BLaER1 treated with 17β-estradiol and CSF1 and Interleukin-3, amounts not matched to agents 10 nM and 100 nM (cell line): ENCODE measurements around the gene YAE1.

Experiments
- H3K27ac ChIP-seq, 11 experiments: shearing (Covaris generic); formaldehyde crosslinking; 2 replicates each; pipeline ENCODE4 v1.8.1; 2022
- H3K27me3 ChIP-seq, 11 experiments: shearing (Covaris generic); formaldehyde crosslinking; 2 replicates each; pipeline ENCODE4 v1.8.1; 2022
- H3K36me3 ChIP-seq, 11 experiments: shearing (Covaris generic); formaldehyde crosslinking; 2 replicates each; pipeline ENCODE4 v1.8.1; 2022
- H3K4me1 ChIP-seq, 10 experiments: shearing (Covaris generic); formaldehyde crosslinking; 2 replicates each; pipeline ENCODE4 v1.8.1; 2022
- H3K4me2 ChIP-seq, 11 experiments: shearing (Covaris generic); formaldehyde crosslinking; 2 replicates each; pipeline ENCODE4 v1.8.1; 2022
- H3K4me3 ChIP-seq, 10 experiments: shearing (Covaris generic); formaldehyde crosslinking; 2 replicates each; pipeline ENCODE4 v1.8.1; 2022
- H3K9ac ChIP-seq, 11 experiments: shearing (Covaris generic); formaldehyde crosslinking; 2 replicates each; pipeline ENCODE4 v1.8.1; 2022
- H3K9me3 ChIP-seq, 11 experiments: shearing (Covaris generic); formaldehyde crosslinking; replicated peaks in 1 of 11; 2 replicates each; pipeline ENCODE4 v1.8.1; 2022
- H4K20me1 ChIP-seq, 11 experiments: shearing (Covaris generic); formaldehyde crosslinking; 2 replicates each; pipeline ENCODE4 v1.8.1; 2022
- Cebpa-rat ChIP-seq, 11 experiments: shearing (Covaris generic); IDR thresholded peaks; 2 replicates each; pipeline ENCODE4 v1.8.1; 2022

YAE1 gene

DNA sequence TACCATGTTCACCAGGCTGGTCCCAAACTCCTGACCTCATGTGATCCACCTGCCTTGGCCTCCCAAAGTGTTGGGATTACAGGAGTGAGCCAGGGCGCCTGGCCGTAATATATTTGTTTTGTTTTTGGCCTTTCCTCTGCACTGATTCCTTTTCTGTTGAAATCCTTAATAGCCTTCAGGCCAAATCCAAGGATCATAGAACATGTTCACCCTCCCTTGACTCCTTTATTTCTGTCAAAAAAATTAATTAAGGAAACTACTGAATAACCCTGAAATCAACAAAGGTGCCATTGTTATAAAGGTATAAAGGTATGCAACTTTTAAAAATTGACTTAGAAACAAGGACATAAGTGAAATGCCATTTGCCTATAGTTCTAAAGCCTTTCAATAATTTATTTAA is 41.7 kb downstream of the YAE1 start:
- Histone ChIP-seq H3K9me3 (peaks cover 0 to 4% (median 0%) of the 10 kb centered on the region in 11 experiments; a peak in 1 of 22 replicates), H3K9ac (no peak overlapping the region), H3K27ac (no peak overlapping the region), H3K4me3 (no peak overlapping the region), H3K4me1 (peaks cover 11 to 24% (median 21%) of the 10 kb centered on the region in 10 experiments), H3K4me2 (peak overlapping the region in 3 of 11 experiments; percentile 11 to 56 (median 12); a peak in 2 of 22 replicates), H3K36me3 (no peaks in the 10 kb centered on the region), H4K20me1 (no peaks in the 10 kb centered on the region), H3K27me3 (peaks cover 0 to 27% (median 22%) of the 10 kb centered on the region in 11 experiments; a peak in 20 of 22 replicates)
- TF ChIP-seq Cebpa-rat (IDR thresholded peaks at IDR 0.05): no peak

- Histone ChIP-seq H3K9me3 (peaks cover 0 to 4% (median 0%) of the 10 kb centered on the region in 11 experiments; a peak in 1 of 22 replicates), H3K4me1 (peaks cover 11 to 24% (median 21%) of the 10 kb centered on the region in 10 experiments), H3K9ac (no peak overlapping the region), H3K27me3 (peaks cover 0 to 27% (median 22%) of the 10 kb centered on the region in 11 experiments; a peak in 20 of 22 replicates), H3K36me3 (no peaks in the 10 kb centered on the region), H4K20me1 (no peaks in the 10 kb centered on the region), H3K4me3 (no peak overlapping the region), H3K27ac (no peak overlapping the region), H3K4me2 (peak overlapping the region in 8 of 11 experiments; percentile 1 to 62 (median 28); a peak in 7 of 22 replicates)
- TF ChIP-seq Cebpa-rat (IDR thresholded peaks at IDR 0.05): no peak
Measured at GRCh38 chr7:39608278-39608677, 42.1 kb downstream of the YAE1 start.

- peaks cover 11 to 24% (median 20%) of the 10 kb centered on the region in 10 experiments for H3K4me1 ChIP-seq
- no peak for TF ChIP-seq Cebpa-rat (IDR thresholded peaks at IDR 0.05)
- peak overlapping the region in 10 of 11 experiments; percentile 5 to 78 (median 39); a peak in 14 of 22 replicates for H3K27ac ChIP-seq
- H3K9ac ChIP-seq: peak overlapping the region in 8 of 11 experiments; percentile 25 to 74 (median 52); a peak in 13 of 22 replicates
- H4K20me1 ChIP-seq: no peaks in the 10 kb centered on the region
- H3K36me3 ChIP-seq: no peaks in the 10 kb centered on the region
- peak overlapping the region; percentile 45 to 74 (median 61) for H3K4me2 ChIP-seq
- peaks cover 0 to 4% (median 0%) of the 10 kb centered on the region in 11 experiments; a peak in 1 of 22 replicates for H3K9me3 ChIP-seq
- H3K4me3 ChIP-seq: peak overlapping the region in 9 of 10 experiments; percentile 8 to 58 (median 29); a peak in 12 of 20 replicates
- H3K27me3 ChIP-seq: peaks cover 0 to 27% (median 22%) of the 10 kb centered on the region in 11 experiments; a peak in 20 of 22 replicates
Measured at GRCh38 chr7:39609113-39609934, 43.1 kb downstream of the YAE1 start.

- H3K4me2 ChIP-seq: peak overlapping the region; percentile 45 to 74 (median 61)
- peaks cover 0 to 27% (median 22%) of the 10 kb centered on the region in 11 experiments; a peak in 20 of 22 replicates for H3K27me3 ChIP-seq
- H3K4me1 ChIP-seq: peaks cover 11 to 24% (median 20%) of the 10 kb centered on the region in 10 experiments
- H3K4me3 ChIP-seq: peak overlapping the region in 9 of 10 experiments; percentile 8 to 58 (median 29); a peak in 11 of 20 replicates
- peaks cover 0 to 4% (median 0%) of the 10 kb centered on the region in 11 experiments; a peak in 1 of 22 replicates for H3K9me3 ChIP-seq
- H4K20me1 ChIP-seq: no peaks in the 10 kb centered on the region
- TF ChIP-seq Cebpa-rat (IDR thresholded peaks at IDR 0.05): no peak
- H3K27ac ChIP-seq: peak overlapping the region in 8 of 11 experiments; percentile 26 to 78 (median 44); a peak in 10 of 22 replicates
- H3K36me3 ChIP-seq: no peaks in the 10 kb centered on the region
- H3K9ac ChIP-seq: peak overlapping the region in 8 of 11 experiments; percentile 25 to 74 (median 52); a peak in 12 of 22 replicates
Measured at GRCh38 chr7:39609935-39610263, 43.7 kb downstream of the YAE1 start.

DNA sequence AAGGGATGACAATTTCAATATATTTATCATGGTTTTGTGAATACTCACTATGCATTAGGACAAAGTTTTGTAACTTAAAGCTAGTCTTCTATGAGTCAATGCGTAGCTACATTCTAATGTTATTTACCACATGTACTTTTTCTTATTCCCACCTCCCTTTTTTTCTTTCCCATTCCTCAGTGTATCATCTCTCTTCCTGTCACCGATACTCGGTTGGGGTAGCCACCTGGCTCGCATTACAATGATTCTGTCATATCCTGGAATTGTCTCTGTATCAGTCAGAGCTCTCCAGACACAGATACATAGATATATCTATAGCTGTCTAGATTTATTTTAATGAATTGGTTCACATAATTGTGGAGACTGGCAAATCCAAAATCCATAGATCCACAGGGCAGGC is 47.4 kb downstream of the YAE1 start:
- no peak for TF ChIP-seq Cebpa-rat (IDR thresholded peaks at IDR 0.05)
- H3K4me1 ChIP-seq: peaks cover 11 to 18% (median 16%) of the 10 kb centered on the region in 10 experiments
- H3K4me3 ChIP-seq: no peak overlapping the region
- no peaks in the 10 kb centered on the region for H4K20me1 ChIP-seq
- H3K36me3 ChIP-seq: no peaks in the 10 kb centered on the region
- peaks cover 0 to 27% (median 22%) of the 10 kb centered on the region in 11 experiments; a peak in 20 of 22 replicates for H3K27me3 ChIP-seq
- no peak overlapping the region for H3K9ac ChIP-seq
- H3K4me2 ChIP-seq: no peak overlapping the region
- H3K27ac ChIP-seq: no peak overlapping the region
- peaks cover 0 to 4% (median 0%) of the 10 kb centered on the region in 11 experiments; a peak in 1 of 22 replicates for H3K9me3 ChIP-seq

GRCh38 chr7:39614299-39614698 is 48.1 kb downstream of the YAE1 start:
- Histone ChIP-seq H3K9me3 (peaks cover 0 to 4% (median 0%) of the 10 kb centered on the region in 11 experiments; a peak in 1 of 22 replicates), H3K27ac (no peak overlapping the region), H3K4me2 (no peak overlapping the region), H4K20me1 (no peaks in the 10 kb centered on the region), H3K27me3 (peaks cover 0 to 20% (median 16%) of the 10 kb centered on the region in 11 experiments; a peak in 20 of 22 replicates), H3K9ac (no peak overlapping the region), H3K4me3 (no peak overlapping the region), H3K36me3 (no peaks in the 10 kb centered on the region), H3K4me1 (peaks cover 5 to 11% (median 9%) of the 10 kb centered on the region in 10 experiments; a peak in 14 of 20 replicates)
- TF ChIP-seq Cebpa-rat (IDR thresholded peaks at IDR 0.05): no peak

- Histone ChIP-seq H3K9me3 (no peaks in the 10 kb centered on the region), H4K20me1 (no peaks in the 10 kb centered on the region), H3K27me3 (peaks cover 0 to 8% (median 5%) of the 10 kb centered on the region in 11 experiments; a peak in 16 of 22 replicates), H3K36me3 (no peaks in the 10 kb centered on the region), H3K9ac (no peak overlapping the region), H3K4me2 (no peak overlapping the region), H3K4me3 (no peak overlapping the region), H3K27ac (no peak overlapping the region), H3K4me1 (peaks cover 0 to 10% (median 0%) of the 10 kb centered on the region in 10 experiments; a peak in 6 of 20 replicates)
- no peak for TF ChIP-seq Cebpa-rat (IDR thresholded peaks at IDR 0.05)
Measured at GRCh38 chr7:39615350-39615975, 49.3 kb downstream of the YAE1 start.

DNA sequence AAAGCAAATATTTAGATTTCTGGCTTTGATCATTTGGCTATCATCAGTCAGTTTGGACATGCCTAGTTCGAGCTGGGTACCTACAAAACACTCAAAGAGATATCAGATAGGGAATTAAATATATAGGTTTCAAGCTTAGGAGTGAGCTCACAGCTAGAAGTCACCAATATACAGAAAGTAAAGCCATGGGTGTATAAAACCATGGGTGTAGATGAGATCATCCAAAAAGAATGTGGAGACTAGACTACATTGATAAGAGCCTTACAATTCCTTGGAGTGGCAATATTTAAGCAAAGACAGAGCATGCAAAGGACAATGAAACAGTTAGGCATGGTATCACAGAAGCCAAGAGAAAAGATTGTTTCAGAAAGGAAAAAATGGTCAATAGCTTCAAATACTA is 49.9 kb downstream of the YAE1 start:
- H3K27ac ChIP-seq: no peak overlapping the region
- no peak for TF ChIP-seq Cebpa-rat (IDR thresholded peaks at IDR 0.05)
- H3K4me3 ChIP-seq: no peak overlapping the region
- H3K36me3 ChIP-seq: no peaks in the 10 kb centered on the region
- no peak overlapping the region for H3K4me2 ChIP-seq
- peaks cover 0 to 2% (median 0%) of the 10 kb centered on the region in 11 experiments; a peak in 1 of 22 replicates for H3K27me3 ChIP-seq
- H4K20me1 ChIP-seq: no peaks in the 10 kb centered on the region
- no peak overlapping the region for H3K9ac ChIP-seq
- H3K4me1 ChIP-seq: peaks cover 0 to 17% (median 4%) of the 10 kb centered on the region in 10 experiments; a peak in 10 of 20 replicates
- H3K9me3 ChIP-seq: no peaks in the 10 kb centered on the region
